Caco-2 (cell line): ENCODE data around the gene ZNF592. TPM values are rescaled to one million over a fixed set of nuclear protein-coding genes. Genes with fewer than 3 reads are reported as not detected.

Experiments
- BruUV-seq: library from RNA; stranded (reverse); fragments of 400-500 nt; replicated peaks from 2 replicates; lab custom pipeline; 2021; lab: Mats Ljungman, UMichigan
- CTCF ChIA-PET: fragments of 300-600 bp; sonication (Branson Sonifier 250); formaldehyde crosslinking; loops from one replicate; lab custom pipeline; 2022; ENCODE audit warnings: antibody characterized with exemption; lab: Charles Lee
- POLR2A ChIA-PET: fragments of 300-600 bp; sonication (Branson Sonifier 250); formaldehyde crosslinking; loops from one replicate; lab custom pipeline; 2022; ENCODE audit warnings: antibody characterized with exemption; lab: Charles Lee
- DNase-seq, 2 experiments: peaks; one replicate each; pipeline versions ENCODE4 v3.0.0 to v3.0.0-alpha.2; 2020 to 2022
- H3K27me3 ChIP-seq: replicated peaks from 2 replicates; pipeline ENCODE4 v1.6.0; 2011; ENCODE audit warnings: low read length; ENCODE audit not compliant: control insufficient read depth, insufficient read depth
- H3K36me3 ChIP-seq: 2 replicates; pipeline ENCODE4 v1.5.1; 2011; ENCODE audit warnings: low read length; ENCODE audit not compliant: control insufficient read depth, insufficient read depth
- H3K4me1 ChIP-seq: fragments of 250-450 bp; sonication (Bioruptor Pico); 2 replicates; pipeline ENCODE4 v1.5.1; 2020; ENCODE audit warnings: mild to moderate bottlenecking
- H3K4me3 ChIP-seq: 2 replicates; pipeline ENCODE4 v1.5.1; 2011; ENCODE audit warnings: low read depth, mild to moderate bottlenecking, control low read depth, low read length
- H3K9me3 ChIP-seq: fragments of 250-450 bp; sonication (Bioruptor Pico); 2 replicates; pipeline ENCODE4 v1.5.1; 2020; ENCODE audit warnings: mild to moderate bottlenecking, moderate library complexity
- H3K27ac Mint-ChIP-seq: one replicate; pipeline ENCODE4 v1.8.0; 2022; ENCODE audit warnings: mixed read lengths; ENCODE audit not compliant: unreplicated experiment
- H3K27me3 Mint-ChIP-seq: one replicate; pipeline ENCODE4 v1.8.0; 2022; ENCODE audit warnings: mixed read lengths; ENCODE audit not compliant: insufficient read depth, unreplicated experiment
- H3K36me3 Mint-ChIP-seq: one replicate; pipeline ENCODE4 v1.8.0; 2022; ENCODE audit warnings: mild to moderate bottlenecking, mixed read lengths; ENCODE audit not compliant: insufficient read depth, unreplicated experiment
- H3K4me1 Mint-ChIP-seq: one replicate; pipeline ENCODE4 v1.8.0; 2022; ENCODE audit warnings: low read depth, mixed read lengths; ENCODE audit not compliant: unreplicated experiment
- H3K4me3 Mint-ChIP-seq: one replicate; pipeline ENCODE4 v1.8.0; 2022; ENCODE audit warnings: mild to moderate bottlenecking, moderate library complexity, mixed read lengths; ENCODE audit not compliant: unreplicated experiment
- H3K9me3 Mint-ChIP-seq: one replicate; pipeline ENCODE4 v1.8.0; 2022; ENCODE audit warnings: mixed read lengths; ENCODE audit not compliant: unreplicated experiment
- intact Hi-C: fragments of 100-400 bp; cut with micrococcal nuclease; formaldehyde crosslinking; loops from one replicate; pipeline ENCODE4 v1.10.0; 2022; ENCODE audit not compliant: unreplicated experiment
- total RNA-seq: library from RNA; stranded (reverse); gene quantifications from 2 replicates; pipeline ENCODE4 v1.2.3, GENCODE V29; 2022
- TF ChIP-seq, protein P1 (sequence below), 2 experiments: fragments of 200-600 bp in 1 of 2; IDR thresholded peaks; 1 replicate in 1 of 2; 2 replicates in 1 of 2; pipeline versions ENCODE4 v1.5.1 to v1.8.0; 2011 to 2022; ENCODE audit warnings: antibody characterized with exemption in 1 of 2, control low read depth in 1 of 2, inconsistent platforms in 1 of 2, low read depth in 1 of 2, low read length in 1 of 2, mild to moderate bottlenecking in 1 of 2, moderate library complexity in 1 of 2; ENCODE audit not compliant: insufficient read depth in 1 of 2, severe bottlenecking in 1 of 2, unreplicated experiment in 1 of 2

Gene ZNF592
- total RNA-seq, 1 experiment from 2014 or later: 30.6 TPM

DNA sequence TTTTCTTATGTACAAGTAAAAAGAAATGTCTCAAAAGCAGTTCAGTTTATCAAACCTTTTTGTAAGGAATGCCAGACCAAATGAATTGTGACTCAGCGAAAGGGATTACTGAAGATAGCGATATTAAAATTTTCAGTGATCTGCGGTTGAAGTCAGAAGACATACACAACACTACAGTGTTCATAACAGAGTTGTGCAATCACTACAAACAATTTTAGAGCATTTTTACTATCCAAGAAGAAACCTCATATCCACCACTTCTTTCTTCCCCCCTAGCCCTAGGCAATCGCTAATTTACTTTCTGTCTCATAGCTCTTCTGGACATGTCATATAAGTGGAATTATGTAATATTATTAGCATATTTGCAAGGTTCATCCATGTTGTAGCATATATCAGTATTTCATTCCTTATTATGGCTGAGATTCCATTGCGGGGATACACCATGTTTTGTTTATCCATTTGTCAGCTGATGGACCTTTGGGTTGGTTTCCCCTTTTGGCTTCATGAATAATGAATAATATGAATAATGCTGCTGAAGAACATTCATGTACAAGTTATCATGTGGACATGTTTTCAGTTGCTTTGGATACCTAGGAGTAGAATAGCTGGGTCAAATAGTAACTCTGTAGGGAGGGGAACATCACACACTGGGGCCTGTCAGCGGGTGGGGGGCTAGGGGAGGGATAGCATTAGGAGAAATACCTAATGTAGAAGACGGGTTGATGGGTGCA is 45.2 kb downstream of the ZNF592 start:
- no peaks in the 10 kb centered on the region for H3K27me3 Mint-ChIP-seq
- no peaks in the 10 kb centered on the region; the same call in 1 of the 2 replicates for H3K36me3 ChIP-seq

DNA sequence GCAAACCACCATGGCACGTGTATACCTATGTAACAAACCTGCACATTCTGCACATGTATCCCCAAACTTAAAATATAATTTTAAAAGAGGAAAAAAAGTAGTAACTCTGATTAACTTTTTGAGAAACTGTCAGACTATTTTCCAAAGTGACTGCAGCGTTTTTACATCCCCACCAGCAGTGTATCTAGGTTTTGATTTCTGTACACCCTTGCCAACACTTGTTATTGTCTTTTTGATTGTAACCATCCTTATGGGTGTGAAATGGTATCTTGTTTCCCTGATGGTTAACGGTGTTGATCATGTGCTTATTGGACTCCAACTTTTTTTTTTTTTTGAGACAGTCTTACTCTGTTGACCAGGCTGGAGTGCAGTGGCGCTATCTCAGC is 45.8 kb downstream of the ZNF592 start:
- no peaks in the 10 kb centered on the region for H3K9me3 Mint-ChIP-seq
- POLR2A ChIA-PET: no interaction called here
- H3K9me3 ChIP-seq: no peaks in the 10 kb centered on the region
- no peak for DNase-seq
- no peaks in the 10 kb centered on the region for H3K4me1 ChIP-seq
- H3K4me1 Mint-ChIP-seq: no peaks in the 10 kb centered on the region
- H3K36me3 ChIP-seq: no peaks in the 10 kb centered on the region; the same call in 1 of the 2 replicates
- CTCF ChIA-PET: no interaction called here
- no peaks in the 10 kb centered on the region for H3K27me3 ChIP-seq
- intact Hi-C loops: no loop called here
- no peak overlapping the region for H3K4me3 ChIP-seq
- H3K27ac Mint-ChIP-seq: no peak overlapping the region
- H3K4me3 Mint-ChIP-seq: no peak overlapping the region
- TF ChIP-seq, protein P1, sequence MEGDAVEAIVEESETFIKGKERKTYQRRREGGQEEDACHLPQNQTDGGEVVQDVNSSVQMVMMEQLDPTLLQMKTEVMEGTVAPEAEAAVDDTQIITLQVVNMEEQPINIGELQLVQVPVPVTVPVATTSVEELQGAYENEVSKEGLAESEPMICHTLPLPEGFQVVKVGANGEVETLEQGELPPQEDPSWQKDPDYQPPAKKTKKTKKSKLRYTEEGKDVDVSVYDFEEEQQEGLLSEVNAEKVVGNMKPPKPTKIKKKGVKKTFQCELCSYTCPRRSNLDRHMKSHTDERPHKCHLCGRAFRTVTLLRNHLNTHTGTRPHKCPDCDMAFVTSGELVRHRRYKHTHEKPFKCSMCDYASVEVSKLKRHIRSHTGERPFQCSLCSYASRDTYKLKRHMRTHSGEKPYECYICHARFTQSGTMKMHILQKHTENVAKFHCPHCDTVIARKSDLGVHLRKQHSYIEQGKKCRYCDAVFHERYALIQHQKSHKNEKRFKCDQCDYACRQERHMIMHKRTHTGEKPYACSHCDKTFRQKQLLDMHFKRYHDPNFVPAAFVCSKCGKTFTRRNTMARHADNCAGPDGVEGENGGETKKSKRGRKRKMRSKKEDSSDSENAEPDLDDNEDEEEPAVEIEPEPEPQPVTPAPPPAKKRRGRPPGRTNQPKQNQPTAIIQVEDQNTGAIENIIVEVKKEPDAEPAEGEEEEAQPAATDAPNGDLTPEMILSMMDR (IDR thresholded peaks at IDR 0.05; ENCODE audit: insufficient read depth in 1 of 2, low read depth in 1 of 2, low read length in 1 of 2, severe bottlenecking in 1 of 2, unreplicated experiment in 1 of 2): no peak
- no TSS peak for BruUV-seq
- no peaks in the 10 kb centered on the region for H3K27me3 Mint-ChIP-seq
- peaks cover 67% of the 10 kb centered on the region for H3K36me3 Mint-ChIP-seq

More for the DNA sequence above, 45.2 kb downstream of the ZNF592 start:
- ChIA-PET POLR2A (no interaction called here), CTCF (no interaction called here)
- BruUV-seq: no TSS peak
- Mint-ChIP-seq H3K9me3 (no peaks in the 10 kb centered on the region), H3K4me1 (no peaks in the 10 kb centered on the region), H3K36me3 (peaks cover 64% of the 10 kb centered on the region), H3K4me3 (no peak overlapping the region), H3K27ac (no peak overlapping the region)
- Histone ChIP-seq H3K9me3 (no peaks in the 10 kb centered on the region), H3K4me3 (no peak overlapping the region), H3K27me3 (no peaks in the 10 kb centered on the region), H3K4me1 (no peaks in the 10 kb centered on the region)
- intact Hi-C loops: no loop called here
- TF ChIP-seq, protein P1 (IDR thresholded peaks at IDR 0.05; ENCODE audit: insufficient read depth in 1 of 2, low read depth in 1 of 2, low read length in 1 of 2, severe bottlenecking in 1 of 2, unreplicated experiment in 1 of 2): no peak
- DNase-seq: no peak

DNA sequence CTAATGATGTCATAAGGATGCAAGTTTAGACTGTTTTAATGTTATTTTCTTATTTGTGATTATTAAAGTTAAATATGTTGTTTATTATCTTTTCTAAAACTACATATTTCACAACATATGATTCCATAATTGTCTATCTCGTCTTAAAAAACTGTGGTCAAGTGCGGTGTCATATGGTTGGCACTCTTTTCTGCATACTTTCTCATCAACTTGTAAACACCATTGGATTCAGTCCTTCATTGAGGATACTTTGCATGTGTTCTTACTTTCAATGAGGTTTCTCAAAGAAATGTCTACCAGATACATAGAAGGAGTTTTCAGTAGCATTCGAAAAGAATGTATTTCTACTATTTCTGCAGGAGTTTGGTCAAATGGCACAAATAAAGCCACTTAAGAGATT is 46.8 kb downstream of the ZNF592 start:
- H3K4me3 Mint-ChIP-seq: no peak overlapping the region

More for the DNA sequence above, 46.8 kb downstream of the ZNF592 start:
- Mint-ChIP-seq H3K27me3 (no peaks in the 10 kb centered on the region), H3K36me3 (peaks cover 66% of the 10 kb centered on the region), H3K9me3 (no peaks in the 10 kb centered on the region), H3K27ac (no peak overlapping the region), H3K4me1 (no peaks in the 10 kb centered on the region)
- H3K4me1 ChIP-seq: no peaks in the 10 kb centered on the region
- no peak overlapping the region for H3K4me3 ChIP-seq
- ChIA-PET POLR2A (no interaction called here), CTCF (no interaction called here)
- H3K27me3 ChIP-seq: no peaks in the 10 kb centered on the region
- BruUV-seq: no TSS peak
- no peaks in the 10 kb centered on the region for H3K9me3 ChIP-seq
- DNase-seq: no peak
- TF ChIP-seq, protein P1 (IDR thresholded peaks at IDR 0.05; ENCODE audit: insufficient read depth in 1 of 2, low read depth in 1 of 2, low read length in 1 of 2, severe bottlenecking in 1 of 2, unreplicated experiment in 1 of 2): no peak
- intact Hi-C loops: no loop called here
- H3K36me3 ChIP-seq: no peaks in the 10 kb centered on the region; the same call in none of the 2 replicates
